T-helper 22 cell (primary cell): ENCODE measurements around the gene CDK7.
"Not testable (repeated sequence)": the region's sequence is repeated elsewhere in the genome, so short reads cannot be mapped to it uniquely, and the experiment has no call there.

Experiments used
- DNase-seq: peaks from one replicate; pipeline ENCODE4 v3.0.0-alpha.2; 2020; ENCODE audit warnings: low read depth

The CDK7 gene

GRCh38 chr5:69237877-69238276 is 3.2 kb downstream of the CDK7 start:
- no peak for DNase-seq

- no peak for DNase-seq
Measured at GRCh38 chr5:69238760-69239251, 4.1 kb downstream of the CDK7 start.

GRCh38 chr5:69242215-69242927 is 7.7 kb downstream of the CDK7 start:
- no peak for DNase-seq

GRCh38 chr5:69245031-69245430 is 10.3 kb downstream of the CDK7 start:
- DNase-seq = no peak

GRCh38 chr5:69248019-69248418 is 13.3 kb downstream of the CDK7 start:
- no peak for DNase-seq

- DNase-seq = no peak
Measured at GRCh38 chr5:69250593-69250992, 15.9 kb downstream of the CDK7 start.

- no peak for DNase-seq
Measured at GRCh38 chr5:69252437-69252836, 17.8 kb downstream of the CDK7 start.

GRCh38 chr5:69255940-69256339 is 21.3 kb downstream of the CDK7 start:
- not testable (repeated sequence) for DNase-seq

GRCh38 chr5:69257577-69257976 is 22.9 kb downstream of the CDK7 start:
- DNase-seq = no peak

GRCh38 chr5:69261034-69261433 is 26.3 kb downstream of the CDK7 start:
- no peak for DNase-seq

GRCh38 chr5:69265931-69266330 is 31.2 kb downstream of the CDK7 start:
- no peak for DNase-seq

GRCh38 chr5:69268899-69269298 is 34.2 kb downstream of the CDK7 start:
- DNase-seq = no peak

GRCh38 chr5:69270840-69271239 is 36.2 kb downstream of the CDK7 start:
- no peak for DNase-seq

- DNase-seq = no peak
Measured at GRCh38 chr5:69271376-69271775, 36.7 kb downstream of the CDK7 start.

GRCh38 chr5:69275563-69275962 is 40.9 kb downstream of the CDK7 start:
- no peak for DNase-seq

GRCh38 chr5:69276422-69277174 is 41.9 kb downstream of the CDK7 start:
- no peak for DNase-seq

GRCh38 chr5:69279517-69279916 is 44.8 kb downstream of the CDK7 start:
- DNase-seq = no peak

GRCh38 chr5:69281114-69281513 is 46.4 kb downstream of the CDK7 start:
- no peak for DNase-seq

- no peak for DNase-seq
Measured at GRCh38 chr5:69284203-69284602, 49.5 kb downstream of the CDK7 start.

GRCh38 chr5:69285448-69286116 is 50.9 kb downstream of the CDK7 start:
- DNase-seq = no peak

GRCh38 chr5:69288069-69288468 is 53.4 kb downstream of the CDK7 start:
- DNase-seq = no peak

GRCh38 chr5:69288688-69289087 is 54.0 kb downstream of the CDK7 start:
- DNase-seq = no peak

- no peak for DNase-seq
Measured at GRCh38 chr5:69292306-69292705, 57.6 kb downstream of the CDK7 start.
